GM12878 (cell line): ENCODE results near the gene EDC3. TPM values are rescaled to one million over a fixed set of nuclear protein-coding genes. Genes with fewer than 3 reads are reported as not detected.

ENCODE experiments used
- ATAC-seq: fragments of 200-7000 bp; cut with Tn5 transposase; 3 replicates; pipeline ENCODE4 v1.9.1; 2020; ENCODE audit warnings: mild to moderate bottlenecking, moderate library complexity
- BruUV-seq: library from RNA; stranded (reverse); fragments of 400-500 nt; replicated peaks from 2 replicates; lab custom pipeline; 2021; lab: Mats Ljungman, UMichigan
- CTCF ChIA-PET: fragments of 300-600 bp; sonication (Branson Sonifier 250); formaldehyde crosslinking; extraction: SDS; loops from one replicate; lab custom pipeline; 2021; ENCODE audit warnings: inconsistent platforms; lab: Yijun Ruan, JAX
- POLR2A ChIA-PET: fragments of 350-600 bp; formaldehyde crosslinking; extraction: SDS; loops from one replicate; lab custom pipeline; 2021; ENCODE audit warnings: inconsistent platforms; lab: Charles Lee
- RAD21 ChIA-PET: fragments of 300-600 bp; sonication (Branson Sonifier 250); formaldehyde crosslinking; loops from one replicate; lab custom pipeline; 2023; ENCODE audit warnings: antibody characterized with exemption; ENCODE audit not compliant: unreplicated experiment; lab: Charles Lee
- SMC1A ChIA-PET: fragments of 300-600 bp; sonication (Branson Sonifier 250); formaldehyde crosslinking; loops from one replicate; lab custom pipeline; 2023; ENCODE audit not compliant: unreplicated experiment, uncharacterized antibody; lab: Charles Lee
- DNase-seq: peaks from one replicate; pipeline ENCODE4 v3.0.0-alpha.2; 2011; ENCODE audit warnings: low read depth, low spot score
- FAIRE-seq: peaks from 3 replicates; lab custom pipeline; 2011; peaks lifted over from hg19 to GRCh38; lab: Jason Lieb, UNC
- H2AFZ ChIP-seq: 2 replicates; pipeline ENCODE4 v1.6.0; 2011; ENCODE audit warnings: low read depth, low read length, control low read depth; ENCODE audit not compliant: control insufficient read depth
- H3K27ac ChIP-seq: 2 replicates; pipeline ENCODE4 v1.5.1; 2011; ENCODE audit warnings: control low read depth; ENCODE audit not compliant: control insufficient read depth, insufficient read depth
- H3K27me3 ChIP-seq, 2 experiments: replicated peaks in 1 of 2; 2 replicates each; pipeline versions ENCODE4 v1.6.0 to v1.6.1; 2011; ENCODE audit warnings: low read length in 1 of 2; ENCODE audit not compliant: control insufficient read depth in 2 of 2, insufficient read depth in 2 of 2
- H3K36me3 ChIP-seq, 2 experiments: 2 replicates each; pipeline ENCODE4 v1.5.1; 2011; ENCODE audit warnings: low read length in 1 of 2; ENCODE audit not compliant: control insufficient read depth in 2 of 2, insufficient read depth in 2 of 2
- H3K4me1 ChIP-seq: 2 replicates; pipeline ENCODE4 v1.6.1; 2011; ENCODE audit warnings: mild to moderate bottlenecking, low read length, moderate library complexity, mixed read lengths; ENCODE audit not compliant: control insufficient read depth, insufficient read depth
- H3K4me2 ChIP-seq: 2 replicates; pipeline ENCODE4 v1.6.0; 2011; ENCODE audit warnings: control low read depth; ENCODE audit not compliant: control insufficient read depth, insufficient read depth
- H3K4me3 ChIP-seq: fragments of 200-600 bp; sonication (generic); 2 replicates; pipeline ENCODE4 v1.5.1; 2016
- H3K79me2 ChIP-seq: 2 replicates; pipeline ENCODE4 v1.6.0; 2011; ENCODE audit warnings: low read length; ENCODE audit not compliant: control insufficient read depth, insufficient read depth
- H3K9ac ChIP-seq: 2 replicates; pipeline ENCODE4 v1.8.0; 2011; ENCODE audit warnings: low read length, control low read depth, mixed read lengths; ENCODE audit not compliant: control insufficient read depth, insufficient read depth
- H3K9me3 ChIP-seq: replicated peaks from 3 replicates; pipeline ENCODE4 v1.5.1; 2011; ENCODE audit warnings: mild to moderate bottlenecking, low read length; ENCODE audit not compliant: control insufficient read depth, insufficient read depth
- H4K20me1 ChIP-seq: 2 replicates; pipeline ENCODE4 v1.6.0; 2011; ENCODE audit not compliant: control insufficient read depth, insufficient read depth
- CUX1 ChIP-seq: IDR thresholded peaks from 2 replicates; pipeline ENCODE4 v1.6.1; 2012; ENCODE audit warnings: improper control_type of control experiment, low read depth, low read length; ENCODE audit not compliant: insufficient replicate concordance
- DPF2 ChIP-seq: fragments of 450-650 bp; IDR thresholded peaks from 2 replicates; pipeline ENCODE4 v1.6.1; 2017; ENCODE audit warnings: mild to moderate bottlenecking
- KAT2A ChIP-seq: conservative IDR thresholded peaks from 2 replicates; pipeline ENCODE4 v1.6.1; 2011; ENCODE audit warnings: low read depth, low read length; ENCODE audit not compliant: control insufficient read depth
- MYC ChIP-seq: IDR thresholded peaks from 2 replicates; pipeline ENCODE4 v1.6.1; 2011; ENCODE audit warnings: mild to moderate bottlenecking, low read length, moderate library complexity, inconsistent platforms; ENCODE audit not compliant: insufficient read depth, insufficient replicate concordance, insufficient read length, severe bottlenecking
- RBBP5 ChIP-seq: fragments of 200-600 bp; sonication (generic); conservative IDR thresholded peaks from 2 replicates; pipeline ENCODE4 v1.6.1; 2016
- REST ChIP-seq: IDR thresholded peaks from 2 replicates; pipeline ENCODE4 v1.6.1; 2012; ENCODE audit warnings: mild to moderate bottlenecking, low read depth, low read length
- SP1 ChIP-seq: IDR thresholded peaks from one replicate; pipeline ENCODE4 v1.6.1; 2011; ENCODE audit warnings: low read depth, low read length
- WGBS: methylation state at CpG from one replicate; pipeline ENCODE4 v1.1.6; 2016; ENCODE audit warnings: low lambda C conversion rate; ENCODE audit not compliant: insufficient replicate concordance, insufficient coverage; ENCODE audit errors: missing lambda C conversion rate; 5-methylcytosine and 5-hydroxymethylcytosine counted together
- in situ Hi-C: fragments of 300-500 bp; cut with MboI; formaldehyde crosslinking; loops from 9 replicates; pipeline ENCODE4 v1.14.3; 2018; ENCODE audit warnings: mixed read lengths
- intact Hi-C: fragments of 100-400 bp; cut with micrococcal nuclease; formaldehyde crosslinking; loops from one replicate; pipeline ENCODE4 v1.14.2; 2022; ENCODE audit not compliant: unreplicated experiment
- polyA plus RNA-seq, 11 experiments: library from polyadenylated mRNA; depleted of rRNA in 4 of 11; unstranded in 6 of 11; stranded (reverse) in 5 of 11; fragments of >200 nt; fragmentation: Nextera tagmentation in 4 of 11; fragmentation: Illumina TruSeq in 1 of 11; extraction: Ambion mirVana in 4 of 11; extraction: Trizol in 1 of 11; gene quantifications; 1 replicate in 1 of 11; 2 replicates in 10 of 11; pipeline versions ENCODE4 v1.2.1 to v1.2.3, GENCODE V29; 2011 to 2016; ENCODE audit warnings: inconsistent platforms in 2 of 11, missing spikeins in 2 of 11, low read depth in 1 of 11
- total RNA-seq, 4 experiments: library from RNA; depleted of rRNA in 3 of 4; stranded (reverse); fragments of >200 nt in 3 of 4; fragmentation: Illumina TruSeq in 1 of 4; extraction: Trizol in 1 of 4; gene quantifications; 2 replicates each; pipeline versions ENCODE4 v1.2.1 to v1.2.3, GENCODE V29; 2013 to 2021

The EDC3 gene
- total and polyA plus RNA-seq, 10 of the 15 experiments (the other 5 are each of a cell fraction or from before 2014, with no cell fraction given): 11.8 to 48.4 (median 35.3) TPM

- Histone ChIP-seq H3K9me3 (no peaks in the 10 kb centered on the region), H2AFZ (no peak overlapping the region), H3K27ac (no peak overlapping the region), H3K4me2 (no peak overlapping the region), H3K36me3 (no peaks in the 10 kb centered on the region), H3K79me2 (no peaks in the 10 kb centered on the region), H3K4me1 (no peaks in the 10 kb centered on the region), H4K20me1 (no peaks in the 10 kb centered on the region), H3K9ac (no peak overlapping the region), H3K27me3 (no peaks in the 10 kb centered on the region), H3K4me3 (no peak overlapping the region)
- intact Hi-C loops (no loop called here), in situ Hi-C loops (no loop called here)
- ChIA-PET RAD21 (no interaction called here), SMC1A (no interaction called here), CTCF (interaction anchor here (0.6 to 1.8 kb wide), 2 partner anchors 9 to 341 kb away, joined by 4 to 5 read pairs; no protein-coding TSS in a partner anchor), POLR2A (no interaction called here)
- no TSS peak for BruUV-seq
- WGBS: 69% methylated on average over 1 of the region's 1 CpG
- DNase-seq (no peak), ATAC-seq (no peak), FAIRE-seq (no peak)
- TF ChIP-seq SP1: no peak
- no peak for TF ChIP-seq MYC
- no peak for TF ChIP-seq RBBP5
- TF ChIP-seq, all 136 proteins: peak for 0
Measured at GRCh38 chr15:74605795-74606150, 90.1 kb downstream of the EDC3 start.

- Histone ChIP-seq H3K4me3 (no peak overlapping the region), H3K27ac (no peak overlapping the region), H3K9me3 (no peaks in the 10 kb centered on the region), H3K79me2 (no peaks in the 10 kb centered on the region), H3K9ac (no peak overlapping the region), H2AFZ (no peak overlapping the region), H3K36me3 (no peaks in the 10 kb centered on the region), H4K20me1 (no peaks in the 10 kb centered on the region), H3K4me1 (no peaks in the 10 kb centered on the region), H3K27me3 (no peaks in the 10 kb centered on the region), H3K4me2 (no peak overlapping the region)
- intact Hi-C loops (no loop called here), in situ Hi-C loops (no loop called here)
- FAIRE-seq: no peak
- 57% methylated on average over 12 of the region's 12 CpGs for WGBS
- no peak for DNase-seq
- RAD21 ChIA-PET: no interaction called here
- ATAC-seq: no peak
- POLR2A ChIA-PET: no interaction called here
- CTCF ChIA-PET: interaction anchor here (1.8 kb wide), 1 partner anchor 9 kb away, joined by 5 read pairs; no protein-coding TSS in a partner anchor
- SMC1A ChIA-PET: no interaction called here
- BruUV-seq: no TSS peak
- TF ChIP-seq REST (no peak), CUX1 (no peak), KAT2A (no peak), DPF2 (no peak)
Measured at GRCh38 chr15:74604983-74605794, 90.6 kb downstream of the EDC3 start.
